Effector memory CD8-positive, alpha-beta T cell (primary cell): Measurements from ENCODE around the gene DNAJC25.
"Not testable (repeated sequence)": the region's sequence is repeated elsewhere in the genome, so short reads cannot be mapped to it uniquely, and the experiment has no call there.

ENCODE experiments used
- ATAC-seq: fragments of 150-1000 bp; cut with Tn5 transposase; replicated peaks from 2 replicates; pipeline ENCODE4 v1.10.0; 2021; ENCODE audit warnings: mild to moderate bottlenecking, moderate library complexity
- DNase-seq, 3 experiments: peaks; one replicate each; pipeline ENCODE4 v3.0.0; 2021
- H3K27ac Mint-ChIP-seq, 2 donors: one replicate each; pipeline ENCODE4 v1.8.0; 2022; ENCODE audit warnings: mild to moderate bottlenecking in 2 of 2, mixed read lengths in 2 of 2, moderate library complexity in 2 of 2
- H3K27me3 Mint-ChIP-seq, 2 donors: one replicate each; pipeline ENCODE4 v1.8.0; 2022; ENCODE audit warnings: mixed read lengths in 2 of 2
- H3K36me3 Mint-ChIP-seq: one replicate; pipeline ENCODE4 v1.8.0; 2022; ENCODE audit warnings: mild to moderate bottlenecking, moderate library complexity, mixed read lengths; ENCODE audit not compliant: insufficient read depth
- H3K4me1 Mint-ChIP-seq, 2 donors: one replicate each; pipeline ENCODE4 v1.8.0; 2022; ENCODE audit warnings: low read depth in 2 of 2, mixed read lengths in 2 of 2
- H3K4me3 Mint-ChIP-seq, 2 donors: one replicate each; pipeline ENCODE4 v1.8.0; 2022; ENCODE audit warnings: mild to moderate bottlenecking in 2 of 2, mixed read lengths in 2 of 2, moderate library complexity in 2 of 2
- H3K9me3 Mint-ChIP-seq, 2 donors: one replicate each; pipeline ENCODE4 v1.8.0; 2022; ENCODE audit warnings: mixed read lengths in 2 of 2

The DNAJC25 gene

GRCh38 chr9:111610149-111610548, 21.0 kb upstream of the DNAJC25 start:
- no peaks in the 10 kb centered on the region for H3K9me3 Mint-ChIP-seq
- H3K27ac Mint-ChIP-seq: no peak overlapping the region
- peaks cover 52 to 69% of the 10 kb centered on the region in 2 donors for H3K27me3 Mint-ChIP-seq
- H3K4me1 Mint-ChIP-seq: no peaks in the 10 kb centered on the region
- DNase-seq (no peak), ATAC-seq (no peak)
- H3K4me3 Mint-ChIP-seq: no peak overlapping the region
- H3K36me3 Mint-ChIP-seq: no peaks in the 10 kb centered on the region

- no peak for ATAC-seq
- Mint-ChIP-seq H3K27me3 (peaks cover 56 to 75% of the 10 kb centered on the region in 2 donors), H3K4me1 (no peaks in the 10 kb centered on the region), H3K27ac (no peak overlapping the region), H3K4me3 (no peak overlapping the region), H3K9me3 (no peaks in the 10 kb centered on the region), H3K36me3 (no peaks in the 10 kb centered on the region)
- no peak for DNase-seq
Observed at GRCh38 chr9:111610845-111611244, 20.3 kb upstream of the DNAJC25 start.

GRCh38 chr9:111613436-111614040, 17.6 kb upstream of the DNAJC25 start:
- ATAC-seq (no peak), DNase-seq (no peak)
- Mint-ChIP-seq H3K4me3 (no peak overlapping the region), H3K9me3 (no peaks in the 10 kb centered on the region), H3K27ac (no peak overlapping the region), H3K4me1 (no peaks in the 10 kb centered on the region), H3K36me3 (no peaks in the 10 kb centered on the region), H3K27me3 (peaks cover 62 to 76% of the 10 kb centered on the region in 2 donors)

- Mint-ChIP-seq H3K9me3 (no peaks in the 10 kb centered on the region), H3K27ac (no peak overlapping the region), H3K27me3 (peaks cover 41 to 52% of the 10 kb centered on the region in 2 donors), H3K36me3 (no peaks in the 10 kb centered on the region), H3K4me3 (no peak overlapping the region), H3K4me1 (no peaks in the 10 kb centered on the region)
- DNase-seq: no peak
- ATAC-seq: no peak
Observed at GRCh38 chr9:111615928-111616327, 15.2 kb upstream of the DNAJC25 start.

- H3K27me3 Mint-ChIP-seq: peaks cover 32 to 38% of the 10 kb centered on the region in 2 donors
- not testable (repeated sequence) for ATAC-seq, H3K9me3 Mint-ChIP-seq, H3K4me1 Mint-ChIP-seq, H3K4me3 Mint-ChIP-seq, DNase-seq, H3K27ac Mint-ChIP-seq, H3K36me3 Mint-ChIP-seq
Observed at GRCh38 chr9:111617349-111617748, 13.8 kb upstream of the DNAJC25 start.

- DNase-seq (peak in 2 of 3 experiments; percentile 3 to 4), ATAC-seq (peak; percentile 65)
- H3K9me3 Mint-ChIP-seq: no peaks in the 10 kb centered on the region
- H3K4me3 Mint-ChIP-seq: no peak overlapping the region
- H3K4me1 Mint-ChIP-seq: no peaks in the 10 kb centered on the region
- H3K36me3 Mint-ChIP-seq: no peaks in the 10 kb centered on the region
- no peak overlapping the region for H3K27ac Mint-ChIP-seq
- peaks cover 16% of the 10 kb centered on the region in 2 donors for H3K27me3 Mint-ChIP-seq
Observed at GRCh38 chr9:111621895-111622480, 9.1 kb upstream of the DNAJC25 start.

GRCh38 chr9:111622626-111623025, 8.5 kb upstream of the DNAJC25 start:
- Mint-ChIP-seq H3K4me1 (no peaks in the 10 kb centered on the region), H3K9me3 (no peaks in the 10 kb centered on the region), H3K27ac (no peak overlapping the region), H3K4me3 (no peak overlapping the region), H3K36me3 (no peaks in the 10 kb centered on the region), H3K27me3 (peaks cover 16% of the 10 kb centered on the region in 2 donors)
- DNase-seq: no peak
- ATAC-seq: no peak

GRCh38 chr9:111627260-111627963, 3.7 kb upstream of the DNAJC25 start:
- Mint-ChIP-seq H3K27ac (no peak overlapping the region), H3K4me1 (peaks cover 6 to 13% of the 10 kb centered on the region in 2 donors), H3K9me3 (no peaks in the 10 kb centered on the region), H3K36me3 (peaks cover 12% of the 10 kb centered on the region), H3K4me3 (no peak overlapping the region), H3K27me3 (peaks cover 11 to 16% of the 10 kb centered on the region in 2 donors)
- DNase-seq: no peak
- ATAC-seq: no peak

GRCh38 chr9:111628411-111628810, 2.7 kb upstream of the DNAJC25 start:
- Mint-ChIP-seq H3K27me3 (peaks cover 5 to 7% of the 10 kb centered on the region in 2 donors), H3K36me3 (peaks cover 12% of the 10 kb centered on the region), H3K9me3 (no peaks in the 10 kb centered on the region), H3K27ac (no peak overlapping the region), H3K4me3 (no peak overlapping the region), H3K4me1 (peaks cover 11 to 23% of the 10 kb centered on the region in 2 donors)
- DNase-seq: no peak
- ATAC-seq: no peak

GRCh38 chr9:111630182-111630963, 761 bp upstream of the DNAJC25 start:
- Mint-ChIP-seq H3K27ac (peak overlapping the region; percentile 88 to 94), H3K4me3 (peak overlapping the region; percentile 92 to 93), H3K36me3 (peaks cover 12% of the 10 kb centered on the region), H3K27me3 (no peaks in the 10 kb centered on the region), H3K4me1 (peaks cover 14 to 29% of the 10 kb centered on the region in 2 donors), H3K9me3 (no peaks in the 10 kb centered on the region)
- no peak for DNase-seq
- peak; percentile 33 for ATAC-seq

GRCh38 chr9:111630964-111631213, 245 bp upstream of the DNAJC25 start:
- no peak for DNase-seq
- Mint-ChIP-seq H3K27ac (peak overlapping the region; percentile 88 to 94), H3K4me1 (peaks cover 14 to 29% of the 10 kb centered on the region in 2 donors), H3K4me3 (peak overlapping the region; percentile 92 to 93), H3K9me3 (no peaks in the 10 kb centered on the region), H3K27me3 (no peaks in the 10 kb centered on the region), H3K36me3 (peaks cover 12% of the 10 kb centered on the region)
- no peak for ATAC-seq

- peak overlapping the region; percentile 88 to 94 for H3K27ac Mint-ChIP-seq
- ATAC-seq (no peak), DNase-seq (no peak)
- no peaks in the 10 kb centered on the region for H3K9me3 Mint-ChIP-seq
- peaks cover 14 to 29% of the 10 kb centered on the region in 2 donors for H3K4me1 Mint-ChIP-seq
- peak overlapping the region; percentile 92 to 93 for H3K4me3 Mint-ChIP-seq
- peaks cover 12% of the 10 kb centered on the region for H3K36me3 Mint-ChIP-seq
- no peaks in the 10 kb centered on the region for H3K27me3 Mint-ChIP-seq
Observed at GRCh38 chr9:111632060-111632459, 926 bp downstream of the DNAJC25 start.

GRCh38 chr9:111632695-111633388, 1.7 kb downstream of the DNAJC25 start:
- Mint-ChIP-seq H3K4me1 (peaks cover 14 to 29% of the 10 kb centered on the region in 2 donors), H3K36me3 (peaks cover 12% of the 10 kb centered on the region), H3K4me3 (peak overlapping the region; percentile 92 to 93), H3K9me3 (no peaks in the 10 kb centered on the region), H3K27ac (no peak overlapping the region), H3K27me3 (no peaks in the 10 kb centered on the region)
- DNase-seq (no peak), ATAC-seq (no peak)
